NT2/D1 (cell line): ENCODE results near the gene GABARAP.

Experiments
- SUZ12 ChIP-seq: IDR thresholded peaks from 2 replicates; pipeline ENCODE4 v1.6.1; 2011; ENCODE audit not compliant: insufficient read length, insufficient read depth; ENCODE audit errors: extremely low read depth
- YY1 ChIP-seq: IDR thresholded peaks from 2 replicates; pipeline ENCODE4 v1.6.1; 2011; ENCODE audit not compliant: insufficient read length, insufficient read depth
- ZNF274 ChIP-seq: IDR thresholded peaks from 2 replicates; pipeline ENCODE4 v1.6.1; 2011; ENCODE audit warnings: mild to moderate bottlenecking, low read depth, low read length

DNA sequence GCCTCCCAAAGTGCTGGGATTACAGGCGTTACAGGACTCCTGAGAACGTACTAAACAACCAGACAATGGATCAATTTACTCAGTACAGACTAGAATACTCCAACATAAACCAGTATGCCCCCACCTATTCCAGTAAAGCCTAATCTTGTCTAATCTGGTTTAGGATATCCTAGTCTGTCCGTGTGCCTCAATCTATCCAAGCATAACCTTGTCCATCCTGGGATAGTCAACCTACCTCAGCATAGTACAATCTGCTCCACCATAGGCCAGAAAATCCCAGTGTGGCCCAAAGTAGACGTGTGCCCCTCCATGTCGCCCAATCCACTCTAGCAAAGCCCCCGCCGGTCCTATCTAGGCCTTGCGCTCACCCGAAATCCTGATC, 8.6 kb downstream of the GABARAP start:
- no peak for TF ChIP-seq YY1
- no peak for TF ChIP-seq ZNF274
- TF ChIP-seq SUZ12: no peak
